ENCODE measurements around the gene TRAPPC2L. TPM values are rescaled to one million over a fixed set of nuclear protein-coding genes. Genes with fewer than 3 reads are reported as not detected.
A peak's percentile ranks its signal among the peaks of the same experiment; 100 is the strongest.

The TRAPPC2L gene
- total and polyA plus RNA-seq, 2 donors (not counting 1 experiment from before 2014, with no cell fraction given), result 33.5 to 65.1 TPM

DNA sequence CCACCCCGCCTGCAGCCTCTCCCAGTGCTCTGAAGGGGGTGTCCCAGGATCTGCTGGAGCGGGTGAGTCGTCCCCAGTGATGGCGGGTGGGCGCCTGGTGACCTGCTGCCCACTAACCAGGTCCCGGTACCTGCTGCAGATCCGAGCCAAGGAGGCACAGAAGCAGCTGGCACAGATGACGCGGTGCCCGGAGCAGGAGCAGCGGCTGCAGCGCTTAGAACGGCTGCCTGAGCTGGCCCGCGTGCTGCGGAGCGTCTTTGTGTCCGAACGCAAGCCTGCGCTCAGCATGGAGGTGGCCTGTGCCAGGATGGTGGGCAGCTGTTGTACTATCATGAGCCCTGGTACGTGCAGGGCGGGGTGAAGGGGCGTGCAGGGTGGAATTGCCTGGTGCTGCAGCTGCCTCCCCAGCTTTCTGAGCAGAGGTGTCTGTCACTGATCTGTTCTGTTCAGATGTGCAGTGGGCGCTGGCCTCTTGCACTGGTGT lies 49.7 kb upstream of the TRAPPC2L start:
- peaks cover 47% of the 10 kb centered on the region for H4K20me1 ChIP-seq (ENCODE audit: control insufficient read depth, insufficient read depth, low read length, poor library complexity, severe bottlenecking)
- peaks cover 0 to 4% (median 0%) of the 10 kb centered on the region in 4 experiments for H3K27me3 ChIP-seq (replicated peaks in 1 of 4; ENCODE audit: control extremely low read depth in 1 of 4, control insufficient read depth in 3 of 4, insufficient read depth in 4 of 4, low read length in 3 of 4)
- no peak overlapping the region for H3K27ac ChIP-seq (ENCODE audit: low read length in 2 of 2)
- no peak for ATAC-seq (ENCODE audit: low read depth)
- DNase-seq, result no peak
- peaks cover 0 to 5% (median 0%) of the 10 kb centered on the region in 3 donors for H3K9me3 ChIP-seq (ENCODE audit: control extremely low read depth in 1 of 3, control insufficient read depth in 2 of 3, insufficient read depth in 1 of 3, low read length in 2 of 3)
- H3K79me2 ChIP-seq (ENCODE audit: control insufficient read depth, insufficient read depth, low read length), result peaks cover 19% of the 10 kb centered on the region
- Mint-ChIP-seq H3K4me1 (peaks cover 22% of the 10 kb centered on the region), H3K27me3 (no peaks in the 10 kb centered on the region), H3K27ac (no peak overlapping the region), H3K4me3 (no peak overlapping the region), H3K9me3 (ENCODE audit: insufficient read depth) (no peaks in the 10 kb centered on the region)
- WGBS (ENCODE audit: insufficient coverage), result 97% methylated on average over 24 of the region's 24 CpGs
- TF ChIP-seq, protein P1, sequence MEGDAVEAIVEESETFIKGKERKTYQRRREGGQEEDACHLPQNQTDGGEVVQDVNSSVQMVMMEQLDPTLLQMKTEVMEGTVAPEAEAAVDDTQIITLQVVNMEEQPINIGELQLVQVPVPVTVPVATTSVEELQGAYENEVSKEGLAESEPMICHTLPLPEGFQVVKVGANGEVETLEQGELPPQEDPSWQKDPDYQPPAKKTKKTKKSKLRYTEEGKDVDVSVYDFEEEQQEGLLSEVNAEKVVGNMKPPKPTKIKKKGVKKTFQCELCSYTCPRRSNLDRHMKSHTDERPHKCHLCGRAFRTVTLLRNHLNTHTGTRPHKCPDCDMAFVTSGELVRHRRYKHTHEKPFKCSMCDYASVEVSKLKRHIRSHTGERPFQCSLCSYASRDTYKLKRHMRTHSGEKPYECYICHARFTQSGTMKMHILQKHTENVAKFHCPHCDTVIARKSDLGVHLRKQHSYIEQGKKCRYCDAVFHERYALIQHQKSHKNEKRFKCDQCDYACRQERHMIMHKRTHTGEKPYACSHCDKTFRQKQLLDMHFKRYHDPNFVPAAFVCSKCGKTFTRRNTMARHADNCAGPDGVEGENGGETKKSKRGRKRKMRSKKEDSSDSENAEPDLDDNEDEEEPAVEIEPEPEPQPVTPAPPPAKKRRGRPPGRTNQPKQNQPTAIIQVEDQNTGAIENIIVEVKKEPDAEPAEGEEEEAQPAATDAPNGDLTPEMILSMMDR (IDR thresholded peaks at IDR 0.05), result no peak
- no peak for TF ChIP-seq EZH2 (IDR thresholded peaks at IDR 0.05; ENCODE audit: borderline replicate concordance, insufficient read depth, low read depth, low read length, poor library complexity, severe bottlenecking)
- POLR2A ChIA-PET, result no interaction called here
- H3K36me3 ChIP-seq (replicated peaks in 1 of 2; ENCODE audit: control extremely low read depth in 1 of 2, control insufficient read depth in 1 of 2, extremely low read depth in 1 of 2, insufficient read depth in 2 of 2, low read length in 1 of 2), result peaks cover 0 to 23% of the 10 kb centered on the region in 2 experiments
- H3K4me1 ChIP-seq (ENCODE audit: control insufficient read depth in 2 of 2, insufficient read depth in 2 of 2, low read length in 2 of 2), result peaks cover 21 to 32% of the 10 kb centered on the region in 2 donors
- no peak overlapping the region for H3K4me2 ChIP-seq (replicated peaks; ENCODE audit: low read depth, low read length, poor library complexity, severe bottlenecking)
- no peak overlapping the region for H2AFZ ChIP-seq (ENCODE audit: insufficient read depth, low read depth, low read length, poor library complexity, severe bottlenecking)
- CTCF ChIA-PET, result no interaction called here
- no peak overlapping the region for H3K4me3 ChIP-seq (ENCODE audit: control extremely low read depth in 1 of 5, extremely low read depth in 1 of 5, insufficient read depth in 1 of 5, low read depth in 2 of 5, low read length in 4 of 5)
- intact Hi-C loops (cut with micrococcal nuclease), result no loop called here
- H3K9ac ChIP-seq (ENCODE audit: low read length), result no peak overlapping the region

GRCh38 chr16:88807626-88808453 lies 49.1 kb upstream of the TRAPPC2L start:
- DNase-seq (no peak), ATAC-seq (ENCODE audit: low read depth) (no peak)
- POLR2A ChIA-PET, result no interaction called here
- Mint-ChIP-seq H3K27ac (peak overlapping the region; percentile 20), H3K4me1 (peaks cover 20% of the 10 kb centered on the region), H3K27me3 (no peaks in the 10 kb centered on the region), H3K9me3 (ENCODE audit: insufficient read depth) (no peaks in the 10 kb centered on the region), H3K4me3 (no peak overlapping the region)
- intact Hi-C loops (cut with micrococcal nuclease), result no loop called here
- Histone ChIP-seq H3K9me3 (ENCODE audit: control extremely low read depth in 1 of 3, control insufficient read depth in 2 of 3, insufficient read depth in 1 of 3, low read length in 2 of 3) (peaks cover 0 to 5% (median 0%) of the 10 kb centered on the region in 3 donors), H3K4me1 (ENCODE audit: control insufficient read depth in 2 of 2, insufficient read depth in 2 of 2, low read length in 2 of 2) (peaks cover 19 to 31% of the 10 kb centered on the region in 2 donors), H2AFZ (ENCODE audit: insufficient read depth, low read depth, low read length, poor library complexity, severe bottlenecking) (no peak overlapping the region), H3K27ac (ENCODE audit: low read length in 2 of 2) (no peak overlapping the region), H3K9ac (ENCODE audit: low read length) (no peak overlapping the region), H3K4me3 (ENCODE audit: control extremely low read depth in 1 of 5, extremely low read depth in 1 of 5, insufficient read depth in 1 of 5, low read depth in 2 of 5, low read length in 4 of 5) (no peak overlapping the region), H4K20me1 (ENCODE audit: control insufficient read depth, insufficient read depth, low read length, poor library complexity, severe bottlenecking) (peaks cover 47% of the 10 kb centered on the region), H3K79me2 (ENCODE audit: control insufficient read depth, insufficient read depth, low read length) (peaks cover 19% of the 10 kb centered on the region), H3K27me3 (replicated peaks in 1 of 4; ENCODE audit: control extremely low read depth in 1 of 4, control insufficient read depth in 3 of 4, insufficient read depth in 4 of 4, low read length in 3 of 4) (peaks cover 0 to 4% (median 0%) of the 10 kb centered on the region in 4 experiments), H3K4me2 (replicated peaks; ENCODE audit: low read depth, low read length, poor library complexity, severe bottlenecking) (no peak overlapping the region), H3K36me3 (replicated peaks in 1 of 2; ENCODE audit: control extremely low read depth in 1 of 2, control insufficient read depth in 1 of 2, extremely low read depth in 1 of 2, insufficient read depth in 2 of 2, low read length in 1 of 2) (peaks cover 0 to 23% of the 10 kb centered on the region in 2 experiments)
- TF ChIP-seq EZH2 (IDR thresholded peaks at IDR 0.05; ENCODE audit: borderline replicate concordance, insufficient read depth, low read depth, low read length, poor library complexity, severe bottlenecking), result no peak
- TF ChIP-seq, protein P1 (IDR thresholded peaks at IDR 0.05), result no peak
- CTCF ChIA-PET, result no interaction called here
- 93% methylated on average over 26 of the region's 26 CpGs for WGBS (ENCODE audit: insufficient coverage)
